ENCODE measurements around the gene NR6A1. TPM values are rescaled to one million over a fixed set of nuclear protein-coding genes. Genes with fewer than 3 reads are reported as not detected.

Gene NR6A1
- total RNA-seq, 1 experiment from 2014 or later = 0.77 TPM

DNA sequence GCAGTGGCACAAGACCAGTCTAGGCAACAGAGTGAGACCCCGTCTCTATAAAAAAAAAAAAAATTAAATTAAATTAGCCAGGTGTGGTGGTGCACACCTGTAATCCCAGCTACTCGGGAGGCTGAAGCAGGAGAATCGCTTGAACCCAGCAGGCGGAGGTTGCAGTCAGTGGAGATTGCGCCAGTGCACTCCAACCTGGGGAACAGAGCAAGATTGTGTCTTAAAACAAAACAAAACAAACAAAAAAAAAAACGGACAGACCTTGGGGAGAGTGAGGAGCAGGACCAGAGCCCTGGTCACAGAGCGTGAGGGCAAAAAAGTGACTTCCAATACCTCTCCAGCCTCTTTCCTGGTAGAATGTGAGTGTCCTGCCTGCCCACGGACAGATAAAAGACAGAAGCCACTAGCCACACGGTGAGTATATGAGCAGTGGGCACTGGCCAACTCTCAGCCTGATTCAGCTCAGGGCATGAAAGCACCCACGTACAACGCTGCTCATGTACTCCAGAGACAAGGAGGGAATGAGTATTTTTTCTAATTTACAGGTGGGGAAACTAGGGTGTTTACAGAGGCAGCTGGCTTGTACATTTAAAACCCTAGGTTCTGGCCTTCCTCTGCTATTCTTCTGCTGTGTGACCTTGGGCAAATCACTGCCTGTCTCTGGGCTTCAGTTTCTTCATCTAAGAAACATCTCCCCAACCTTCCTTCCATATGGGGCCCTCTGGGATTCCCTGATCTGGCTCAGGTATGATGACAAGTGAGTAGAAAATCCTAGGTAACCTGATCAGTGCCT, 7.7 kb upstream of the NR6A1 start:
- no peak for TF ChIP-seq EZH2phosphoT487 (IDR thresholded peaks at IDR 0.05; ENCODE audit: borderline replicate concordance, low read length)
- TF ChIP-seq, protein P1, sequence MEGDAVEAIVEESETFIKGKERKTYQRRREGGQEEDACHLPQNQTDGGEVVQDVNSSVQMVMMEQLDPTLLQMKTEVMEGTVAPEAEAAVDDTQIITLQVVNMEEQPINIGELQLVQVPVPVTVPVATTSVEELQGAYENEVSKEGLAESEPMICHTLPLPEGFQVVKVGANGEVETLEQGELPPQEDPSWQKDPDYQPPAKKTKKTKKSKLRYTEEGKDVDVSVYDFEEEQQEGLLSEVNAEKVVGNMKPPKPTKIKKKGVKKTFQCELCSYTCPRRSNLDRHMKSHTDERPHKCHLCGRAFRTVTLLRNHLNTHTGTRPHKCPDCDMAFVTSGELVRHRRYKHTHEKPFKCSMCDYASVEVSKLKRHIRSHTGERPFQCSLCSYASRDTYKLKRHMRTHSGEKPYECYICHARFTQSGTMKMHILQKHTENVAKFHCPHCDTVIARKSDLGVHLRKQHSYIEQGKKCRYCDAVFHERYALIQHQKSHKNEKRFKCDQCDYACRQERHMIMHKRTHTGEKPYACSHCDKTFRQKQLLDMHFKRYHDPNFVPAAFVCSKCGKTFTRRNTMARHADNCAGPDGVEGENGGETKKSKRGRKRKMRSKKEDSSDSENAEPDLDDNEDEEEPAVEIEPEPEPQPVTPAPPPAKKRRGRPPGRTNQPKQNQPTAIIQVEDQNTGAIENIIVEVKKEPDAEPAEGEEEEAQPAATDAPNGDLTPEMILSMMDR (conservative IDR thresholded peaks at IDR 0.05; ENCODE audit: low read depth, low read length) = no peak
- no peak for TF ChIP-seq EZH2 (IDR thresholded peaks at IDR 0.05; ENCODE audit: low read length, unreplicated experiment)
- DNase-seq = no peak

DNA sequence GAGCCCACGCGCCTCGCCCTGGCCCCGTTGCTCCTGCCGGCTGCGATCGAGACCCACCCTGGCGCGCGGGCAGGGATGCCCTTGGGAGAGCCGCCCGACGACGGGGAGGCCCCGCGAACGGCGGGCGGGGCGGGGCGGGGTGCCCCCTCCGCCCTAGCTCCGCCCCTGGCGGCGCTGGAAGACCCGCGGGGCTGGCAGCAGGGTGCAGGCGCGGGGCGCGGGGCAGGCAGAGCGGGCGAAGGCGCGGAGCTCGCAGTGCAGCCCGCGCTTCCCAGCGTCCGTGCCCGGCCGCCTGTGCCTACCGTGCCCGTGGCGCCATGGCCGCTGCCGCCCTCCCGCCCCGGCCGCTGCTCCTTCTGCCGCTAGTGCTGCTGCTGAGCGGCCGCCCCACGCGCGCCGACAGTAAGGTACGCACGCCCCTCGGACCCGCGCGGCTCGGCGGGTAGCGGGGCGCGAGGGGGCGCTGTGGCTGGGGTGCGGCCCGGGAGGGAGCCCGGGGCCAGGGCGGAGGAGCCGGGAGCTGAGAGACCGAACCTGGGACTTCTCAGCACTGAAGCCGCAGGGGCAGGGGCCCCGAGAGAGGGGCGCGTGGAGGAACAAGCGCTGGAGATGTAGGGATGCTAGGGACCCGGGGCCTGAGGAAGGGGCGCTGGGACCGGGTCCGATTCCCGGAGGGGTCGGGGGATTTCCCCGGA, 6.0 kb upstream of the NR6A1 start, which contains the start of gene OLFML2A:
TSS of gene OLFML2A (plus strand) at position 180 of the 695 bp plus-strand sequence. CDS start at position 318, 138 bp downstream.
- peak; percentile 7 for ATAC-seq
- H3K9me3 ChIP-seq (ENCODE audit: low read length) = no peaks in the 10 kb centered on the region
- H3K4me1 ChIP-seq (ENCODE audit: insufficient read depth, low read length) = peaks cover 23% of the 10 kb centered on the region
- H3K4me3 ChIP-seq (ENCODE audit: low read length) = peak within 1 kb of the TSS; percentile 68
- no peaks in the 10 kb centered on the region for H3K79me2 ChIP-seq (ENCODE audit: low read length)
- H3K9me2 ChIP-seq (replicated peaks; ENCODE audit: low read length) = no peaks in the 10 kb centered on the region
- peak; percentile 30 for DNase-seq
- no peaks in the 10 kb centered on the region for H3K36me3 ChIP-seq (ENCODE audit: low read depth, low read length)
- ChIA-PET POLR2A (ENCODE audit: unreplicated experiment) (no interaction called here), CTCF (interaction anchor here (1.1 to 1.9 kb wide), 2 partner anchors 69 to 75 kb away, joined by 4 to 16 read pairs; partner anchors contain the start of gene WDR38)
- no peak within 1 kb of the TSS for H3K9ac ChIP-seq (ENCODE audit: low read length)
- peaks cover 7% of the 10 kb centered on the region for H3F3A ChIP-seq (ENCODE audit: low read length, unreplicated experiment)
- H3K27ac ChIP-seq (ENCODE audit: low read length) = no peak within 1 kb of the TSS
- no peaks in the 10 kb centered on the region for H3K27me3 ChIP-seq (ENCODE audit: low read length)
- H2AFZ ChIP-seq (ENCODE audit: low read length) = peak within 1 kb of the TSS; percentile 84
- BruUV-seq (replicated peaks) = no TSS peak
- intact Hi-C loops (cut with micrococcal nuclease) = no loop called here
- H4K20me1 ChIP-seq (ENCODE audit: low read length) = no peaks in the 10 kb centered on the region
- H3K4me2 ChIP-seq (ENCODE audit: low read length) = peak within 1 kb of the TSS; percentile 97
- TF ChIP-seq, protein P1 (conservative IDR thresholded peaks at IDR 0.05; ENCODE audit: low read depth, low read length) = peak; percentile 50
- TF ChIP-seq EZH2 (IDR thresholded peaks at IDR 0.05; ENCODE audit: low read length, unreplicated experiment) = no peak
- no peak for TF ChIP-seq EZH2phosphoT487 (IDR thresholded peaks at IDR 0.05; ENCODE audit: borderline replicate concordance, low read length)

More for the DNA sequence above, 7.7 kb upstream of the NR6A1 start:
- CTCF ChIA-PET = interaction anchor here (0.5 to 2.0 kb wide), 7 partner anchors 9 to 314 kb away, joined by 3 to 24 read pairs (median 5); partner anchors contain the start of gene WDR38
- POLR2A ChIA-PET (ENCODE audit: unreplicated experiment) = no interaction called here
- Histone ChIP-seq H3F3A (ENCODE audit: low read length, unreplicated experiment) (peaks cover 7% of the 10 kb centered on the region), H3K79me2 (ENCODE audit: low read length) (no peaks in the 10 kb centered on the region), H3K27ac (ENCODE audit: low read length) (peak overlapping the region; percentile 46), H3K36me3 (ENCODE audit: low read depth, low read length) (no peaks in the 10 kb centered on the region), H3K4me1 (ENCODE audit: insufficient read depth, low read length) (peaks cover 20% of the 10 kb centered on the region), H3K9me3 (ENCODE audit: low read length) (no peaks in the 10 kb centered on the region), H2AFZ (ENCODE audit: low read length) (peak overlapping the region; percentile 21; the same call in 1 of the 2 replicates), H3K4me3 (ENCODE audit: low read length) (no peak overlapping the region; the same call in 1 of the 2 replicates), H3K9ac (ENCODE audit: low read length) (no peak overlapping the region), H3K27me3 (ENCODE audit: low read length) (no peaks in the 10 kb centered on the region), H4K20me1 (ENCODE audit: low read length) (no peaks in the 10 kb centered on the region), H3K9me2 (replicated peaks; ENCODE audit: low read length) (no peaks in the 10 kb centered on the region), H3K4me2 (ENCODE audit: low read length) (peak overlapping the region; percentile 77)
- intact Hi-C loops (cut with micrococcal nuclease) = no loop called here
- ATAC-seq = peak; percentile 6; the same call in 1 of the 2 replicates
- BruUV-seq (replicated peaks) = no TSS peak
